Activated T-helper 9 cell treated with anti-CD3 and anti-CD28 coated beads, Interleukin-2, amount 50 U/mL, for 16 hours (primary cell): ENCODE measurements around the gene IQSEC3.

Source experiments
- DNase-seq: peaks from one replicate; pipeline ENCODE4 v3.0.0-alpha.2; 2020; ENCODE audit warnings: low read depth

The IQSEC3 gene

DNA sequence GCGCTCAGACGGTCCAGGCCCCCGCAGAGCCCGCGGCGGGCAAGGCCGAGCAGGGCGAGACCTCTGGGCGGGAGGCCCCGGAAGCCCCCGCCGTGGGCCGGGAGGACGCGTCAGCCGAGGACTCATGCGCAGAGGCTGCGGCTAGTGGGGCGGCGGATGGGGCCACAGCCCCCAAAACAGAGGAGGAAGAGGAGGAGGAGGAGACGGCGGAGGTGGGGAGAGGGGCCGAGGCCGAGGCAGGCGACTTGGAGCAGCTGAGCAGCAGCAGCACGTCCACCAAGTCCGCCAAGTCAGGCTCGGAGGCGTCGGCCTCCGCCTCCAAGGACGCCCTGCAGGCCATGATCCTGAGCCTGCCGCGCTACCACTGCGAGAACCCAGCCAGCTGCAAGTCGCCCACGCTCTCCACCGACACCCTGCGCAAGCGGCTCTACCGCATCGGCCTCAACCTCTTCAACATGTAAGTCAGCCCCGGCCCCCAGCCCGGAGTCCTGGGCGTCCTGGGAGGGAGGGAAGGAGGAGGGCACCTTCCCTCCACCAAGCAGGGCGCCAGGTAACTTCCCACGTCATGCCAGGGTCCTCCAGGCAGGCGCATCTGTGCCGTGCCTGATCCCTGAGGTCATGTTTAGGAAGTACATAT lies 72.4 kb downstream of the IQSEC3 start:
- no peak for DNase-seq

DNA sequence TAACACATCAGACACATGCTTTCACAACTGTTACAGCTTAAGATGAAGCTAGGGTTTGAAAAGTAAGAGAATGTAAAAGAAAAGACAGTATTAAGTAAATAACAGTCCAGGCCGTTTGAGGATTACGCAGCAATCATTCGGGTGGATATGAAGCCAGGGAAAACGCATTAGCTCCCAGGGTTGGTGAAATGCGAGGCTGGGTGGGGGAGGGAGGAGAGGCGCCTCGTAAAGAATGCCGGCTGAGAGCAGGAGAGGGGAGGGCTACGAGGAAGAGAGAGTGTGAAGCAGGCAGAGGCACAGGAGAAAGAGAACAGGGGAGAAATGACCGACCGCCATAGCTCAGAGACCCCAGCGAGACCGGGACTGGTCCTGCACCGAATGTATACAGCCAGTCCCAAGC lies 73.0 kb downstream of the IQSEC3 start:
- no peak for DNase-seq

GRCh38 chr12:140162-140561 lies 73.6 kb downstream of the IQSEC3 start:
- no peak for DNase-seq

DNA sequence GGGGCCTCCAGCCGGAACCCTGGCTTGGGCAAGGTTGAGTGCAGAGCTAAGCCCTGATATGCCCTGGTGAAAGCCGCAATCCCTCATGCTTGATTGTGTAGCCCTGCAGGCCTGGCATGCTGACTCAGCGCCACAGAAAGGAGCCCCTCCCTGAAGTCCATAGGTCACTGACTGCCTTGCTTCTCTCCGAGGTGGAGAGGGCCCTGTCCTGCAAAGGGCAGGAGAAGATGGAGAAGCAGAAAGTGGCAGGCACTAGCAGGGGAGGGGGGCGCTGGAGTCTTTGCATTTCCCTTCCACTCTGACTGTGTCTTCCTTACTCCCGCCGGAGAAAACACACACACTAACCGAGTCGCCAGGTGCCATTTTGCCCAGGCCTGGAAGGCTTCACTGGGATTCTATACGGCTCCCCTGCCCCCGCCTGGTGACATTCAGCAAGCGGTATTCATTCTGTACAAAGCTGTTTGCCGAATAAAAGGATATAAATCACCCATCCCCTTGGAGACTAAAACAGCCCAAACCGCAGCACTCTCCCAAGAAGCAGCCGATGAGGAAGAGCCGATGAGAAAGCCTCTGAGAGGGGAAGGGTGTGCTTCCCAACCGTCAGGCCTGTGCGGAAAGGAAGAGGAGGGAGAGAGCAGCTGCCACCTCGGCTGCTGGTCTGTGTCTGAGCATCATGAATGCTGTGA lies 77.5 kb downstream of the IQSEC3 start:
- DNase-seq, result no peak

GRCh38 chr12:144650-145284 lies 78.2 kb downstream of the IQSEC3 start:
- DNase-seq, result no peak

- no peak for DNase-seq
These were observed 78.9 kb downstream of the IQSEC3 start for GRCh38 chr12:145369-145960.

DNA sequence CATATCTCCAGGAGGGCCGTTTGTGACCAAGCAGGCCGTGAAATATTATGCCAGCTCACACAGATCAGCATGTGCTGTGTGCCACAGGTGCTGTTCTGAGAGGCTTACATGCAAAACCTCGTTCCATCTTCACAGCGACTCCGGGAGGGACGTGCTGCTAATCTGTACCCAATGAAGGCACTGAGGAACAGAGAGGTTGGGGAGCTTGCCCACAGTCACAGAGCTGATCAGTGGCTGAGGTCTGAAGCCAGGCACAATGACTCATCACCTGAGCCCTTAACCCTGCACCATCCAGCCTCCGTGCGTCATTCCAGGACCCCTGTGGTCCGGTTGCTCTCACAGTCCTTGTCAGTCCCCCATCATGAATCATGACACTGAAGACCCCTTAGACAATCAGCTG lies 80.7 kb downstream of the IQSEC3 start:
- DNase-seq, result no peak

DNA sequence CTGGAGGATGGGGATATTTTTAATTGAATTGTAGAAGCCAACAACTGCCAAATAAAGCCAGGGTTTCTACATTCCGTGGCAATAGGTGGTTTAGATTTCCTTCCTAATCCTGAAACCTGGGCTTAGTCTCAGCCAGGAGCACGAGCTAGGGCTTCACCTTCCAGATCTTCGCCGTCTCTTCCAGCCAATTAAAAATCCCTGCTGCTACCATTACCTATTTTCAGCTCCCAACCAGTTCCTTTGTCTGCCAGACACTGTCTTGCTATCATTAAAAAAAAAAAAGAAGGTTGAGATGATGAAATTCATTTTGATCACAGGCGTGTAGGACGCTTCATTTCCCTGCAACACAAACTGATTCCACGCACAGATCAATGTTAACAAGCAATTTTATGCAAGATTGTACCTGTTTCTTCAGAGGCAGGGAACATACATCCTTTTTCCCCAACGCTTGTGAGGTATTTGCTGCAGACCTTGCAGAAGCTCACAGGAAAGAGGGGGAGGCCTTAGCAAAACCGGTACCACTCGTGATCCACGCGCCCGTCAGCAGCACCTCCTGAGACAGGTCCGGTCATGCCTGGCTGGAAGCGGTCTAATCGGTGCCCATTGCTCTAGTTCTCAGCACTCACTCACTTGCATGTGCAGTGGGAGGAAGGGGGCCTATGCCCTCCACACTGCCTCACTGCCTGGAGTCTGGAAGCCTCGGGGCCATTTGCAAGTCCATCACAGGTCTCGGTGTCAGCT lies 82.3 kb downstream of the IQSEC3 start:
- DNase-seq, result no peak

DNA sequence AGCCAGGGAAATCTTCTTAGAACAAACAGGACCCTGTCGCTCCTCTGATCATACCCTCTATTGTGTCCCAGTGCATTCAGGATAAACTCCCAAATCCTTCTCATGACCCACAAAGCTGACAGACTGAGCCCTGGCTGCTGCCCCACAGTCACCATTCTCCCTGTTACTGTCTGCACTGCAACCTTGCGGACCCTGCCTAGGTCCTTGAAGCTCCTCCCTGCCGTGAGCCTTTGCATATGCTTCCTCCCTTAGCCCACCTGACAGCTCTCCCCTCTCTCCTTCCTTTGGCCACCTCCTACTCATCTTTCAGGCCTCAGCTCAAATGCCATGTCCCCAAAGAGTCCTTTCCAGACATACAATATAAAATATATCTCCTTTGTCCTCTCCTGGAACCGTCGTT lies 85.0 kb downstream of the IQSEC3 start:
- DNase-seq, result no peak

GRCh38 chr12:152440-152839 lies 85.9 kb downstream of the IQSEC3 start:
- no peak for DNase-seq

- peak; percentile 15 for DNase-seq
These were observed 86.6 kb downstream of the IQSEC3 start for GRCh38 chr12:153080-153746.

- DNase-seq, result no peak
These were observed 87.5 kb downstream of the IQSEC3 start for GRCh38 chr12:154058-154457.

DNA sequence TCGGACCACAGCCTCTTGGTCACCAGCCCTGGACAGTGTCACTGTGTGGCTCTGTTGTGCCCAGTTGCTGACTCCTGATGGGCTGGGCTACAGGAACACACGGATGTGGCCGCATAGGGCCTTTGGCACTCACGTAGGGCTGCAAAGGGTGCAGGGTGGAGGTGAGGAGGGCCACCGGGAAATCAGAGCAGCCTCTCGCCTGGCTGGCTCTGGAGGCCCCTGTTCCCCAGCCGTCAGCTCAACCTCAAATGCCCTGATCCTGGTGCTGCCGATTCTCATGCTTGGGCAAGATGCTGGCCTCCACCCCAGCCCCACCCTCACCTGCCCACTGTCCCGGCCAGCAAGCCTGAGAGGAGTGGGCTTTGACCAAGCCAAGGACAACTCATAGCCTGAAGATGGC lies 88.4 kb downstream of the IQSEC3 start:
- no peak for DNase-seq

DNA sequence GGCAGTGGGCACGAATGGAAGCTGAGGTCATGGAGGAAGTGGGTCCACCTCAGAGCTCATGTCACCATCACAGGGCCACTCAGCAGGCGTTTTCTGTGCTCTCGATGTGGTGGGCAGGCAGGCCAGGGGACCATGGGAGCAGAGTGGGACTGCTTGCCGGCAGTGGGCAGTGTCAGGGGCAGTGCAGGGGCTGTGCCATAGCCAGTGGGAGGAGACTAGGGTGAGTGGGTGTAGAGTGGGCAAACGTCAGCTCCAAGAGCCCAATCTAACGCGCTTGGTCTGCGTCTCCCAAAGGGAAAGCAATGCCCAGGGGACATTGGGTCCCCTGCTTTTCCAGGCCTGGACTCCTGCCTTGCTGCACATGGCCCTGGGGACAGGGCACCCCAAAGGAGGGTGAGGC lies 89.1 kb downstream of the IQSEC3 start:
- no peak for DNase-seq

- DNase-seq, result no peak
These were observed 90.4 kb downstream of the IQSEC3 start for GRCh38 chr12:156945-157344.

- no peak for DNase-seq
These were observed 91.1 kb downstream of the IQSEC3 start for GRCh38 chr12:157644-158043.

DNA sequence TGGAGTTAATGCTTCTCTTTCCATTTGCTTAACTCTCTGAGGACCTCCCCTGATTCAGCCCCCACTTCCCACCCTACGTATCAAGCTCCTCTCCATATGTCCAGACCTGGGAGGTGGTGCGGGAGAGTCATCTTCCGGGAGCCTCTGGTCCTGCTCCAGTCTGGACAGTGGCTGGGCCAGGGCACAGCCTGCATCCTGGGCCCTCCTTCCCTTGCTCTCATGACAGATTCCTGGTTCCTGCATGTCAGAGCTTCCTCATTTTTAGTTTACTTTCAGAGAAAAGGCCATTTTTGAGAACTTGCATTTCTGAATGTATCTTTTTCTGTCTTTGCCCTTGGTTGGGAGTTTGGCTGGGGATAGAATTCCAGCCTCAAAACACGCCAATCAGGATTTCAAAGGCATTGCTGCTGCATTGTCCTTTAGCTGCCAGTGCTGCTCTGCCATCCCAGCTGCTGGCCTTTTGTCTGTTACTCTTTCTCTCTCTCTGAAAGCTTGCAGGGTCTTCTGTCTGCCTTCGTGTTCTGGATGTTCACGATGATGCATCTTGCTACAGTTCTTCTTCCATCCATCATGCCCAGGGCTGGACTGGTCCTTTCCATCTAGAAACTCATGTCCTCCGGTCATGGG lies 92.7 kb downstream of the IQSEC3 start:
- no peak for DNase-seq

- no peak for DNase-seq
These were observed 94.3 kb downstream of the IQSEC3 start for GRCh38 chr12:160858-161257.

GRCh38 chr12:161823-162222 lies 95.3 kb downstream of the IQSEC3 start:
- no peak for DNase-seq

GRCh38 chr12:162467-163307 lies 96.1 kb downstream of the IQSEC3 start:
- no peak for DNase-seq
